ENCODE measurements around the gene NAV1. TPM values are rescaled to one million over a fixed set of nuclear protein-coding genes. Genes with fewer than 3 reads are reported as not detected.

NAV1 gene
- total and polyA plus RNA-seq, 9 of the 15 experiments (the other 6 are each of a cell fraction or from before 2014, with no cell fraction given): 0.91 to 16.8 (median 3.2) TPM

GRCh38 chr1:201566933-201567801 lies 28.2 kb downstream of the NAV1 start (continued):
- TF ChIP-seq ZBTB11 (CRISPR knock-in tag; IDR thresholded peaks at IDR 0.05) (peak in 1 of 3 experiments; percentile 84; a peak in 2 of 6 replicates), ZNF551 (CRISPR knock-in tag; IDR thresholded peaks at IDR 0.05) (no peak), RNF2 (IDR thresholded peaks at IDR 0.05) (peak; percentile 99), ZNF707 (CRISPR knock-in tag; conservative IDR thresholded peaks at IDR 0.05) (no peak), ETS1 (conservative IDR thresholded peaks at IDR 0.05; ENCODE audit: control insufficient read depth, low read depth, low read length) (peak; percentile 69; the same call in 1 of the 2 replicates), MLLT1 (IDR thresholded peaks at IDR 0.05) (peak in 1 of 2 experiments; percentile 44; a peak in 1 of 4 replicates), RAD51 (IDR thresholded peaks at IDR 0.05; ENCODE audit: borderline replicate concordance, low read depth) (no peak), HSF4 (CRISPR knock-in tag; IDR thresholded peaks at IDR 0.05; ENCODE audit: borderline replicate concordance) (peak; percentile 35; the same call in 1 of the 2 replicates), PHF8 (IDR thresholded peaks at IDR 0.05; ENCODE audit: borderline replicate concordance, low read length) (peak; percentile 25; the same call in 1 of the 2 replicates), NR0B1 (IDR thresholded peaks at IDR 0.05; ENCODE audit: partially characterized antibody) (no peak), CHCHD3 (CRISPR knock-in tag; IDR thresholded peaks at IDR 0.05) (no peak), MTF1 (CRISPR knock-in tag; IDR thresholded peaks at IDR 0.05; ENCODE audit: borderline replicate concordance) (no peak), KDM2B (CRISPR knock-in tag; IDR thresholded peaks at IDR 0.05) (no peak), CBFB (CRISPR knock-in tag; IDR thresholded peaks at IDR 0.05) (0 out of 2 replicates have a peak, but pooled peaks have one; percentile 16), MYNN (IDR thresholded peaks at IDR 0.05) (peak; percentile 82; the same call in 1 of the 2 replicates), MYNN (CRISPR knock-in tag; IDR thresholded peaks at IDR 0.05) (no peak)

All from K562 (cell line).